ENCODE data around the gene SCNN1A. TPM values are rescaled to one million over a fixed set of nuclear protein-coding genes. Genes with fewer than 3 reads are reported as not detected.
A peak's percentile ranks its signal among the peaks of the same experiment; 100 is the strongest.

The SCNN1A gene
- total and polyA plus RNA-seq, 4 experiments from 2014 or later: 0.24 to 1.3 (median 0.60) TPM

DNA sequence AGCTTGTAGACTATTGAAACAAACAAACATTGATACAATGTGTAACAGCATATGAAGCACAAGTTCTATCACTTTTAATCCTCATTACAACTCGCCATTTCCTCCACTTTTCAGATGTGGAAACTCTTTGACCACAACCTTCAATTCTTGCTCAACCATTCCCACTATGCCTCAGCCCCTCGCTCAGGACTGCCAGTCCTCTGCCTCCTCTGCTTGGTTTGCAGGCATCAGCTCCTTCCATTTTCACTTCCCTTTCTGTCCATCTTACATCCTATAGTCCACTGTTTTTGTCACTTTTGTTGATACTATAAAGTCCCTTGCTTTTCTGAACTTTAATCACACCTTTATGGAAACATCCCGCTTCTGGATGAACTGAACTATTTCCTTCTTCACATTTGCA is 41.2 kb upstream of the SCNN1A start:
- Mint-ChIP-seq H3K36me3 (no peaks in the 10 kb centered on the region), H3K4me1 (no peaks in the 10 kb centered on the region), H3K4me3 (no peak overlapping the region), H3K27ac (no peak overlapping the region), H3K9me3 (peaks cover 0 to 2% (median 0%) of the 10 kb centered on the region in 8 donors), H3K27me3 (peaks cover 0 to 3% of the 10 kb centered on the region in 2 donors)
- no peaks in the 10 kb centered on the region for H3K4me1 ChIP-seq (ENCODE audit: insufficient read depth, low read length)
- no peaks in the 10 kb centered on the region for H3K9me3 ChIP-seq (ENCODE audit: control insufficient read depth in 1 of 2, low read length in 2 of 2)
- DNase-seq: no peak
- no peak overlapping the region for H3K27ac ChIP-seq (ENCODE audit: low read depth, low read length)
- POLR2A ChIA-PET (ENCODE audit: partially characterized antibody): no interaction called here
- no peaks in the 10 kb centered on the region for H3K27me3 ChIP-seq (ENCODE audit: insufficient read depth, low read length)
- no peaks in the 10 kb centered on the region for H3K36me3 ChIP-seq (ENCODE audit: insufficient read depth, low read length)
- CTCF ChIA-PET (ENCODE audit: partially characterized antibody): interaction anchor here (0.8 kb wide), 2 partner anchors 48 to 49 kb away, joined by 3 read pairs; no protein-coding TSS in a partner anchor
- H3K4me3 ChIP-seq (ENCODE audit: low read length in 2 of 2): no peak overlapping the region
- intact Hi-C loops (cut with micrococcal nuclease): no loop called here

DNA sequence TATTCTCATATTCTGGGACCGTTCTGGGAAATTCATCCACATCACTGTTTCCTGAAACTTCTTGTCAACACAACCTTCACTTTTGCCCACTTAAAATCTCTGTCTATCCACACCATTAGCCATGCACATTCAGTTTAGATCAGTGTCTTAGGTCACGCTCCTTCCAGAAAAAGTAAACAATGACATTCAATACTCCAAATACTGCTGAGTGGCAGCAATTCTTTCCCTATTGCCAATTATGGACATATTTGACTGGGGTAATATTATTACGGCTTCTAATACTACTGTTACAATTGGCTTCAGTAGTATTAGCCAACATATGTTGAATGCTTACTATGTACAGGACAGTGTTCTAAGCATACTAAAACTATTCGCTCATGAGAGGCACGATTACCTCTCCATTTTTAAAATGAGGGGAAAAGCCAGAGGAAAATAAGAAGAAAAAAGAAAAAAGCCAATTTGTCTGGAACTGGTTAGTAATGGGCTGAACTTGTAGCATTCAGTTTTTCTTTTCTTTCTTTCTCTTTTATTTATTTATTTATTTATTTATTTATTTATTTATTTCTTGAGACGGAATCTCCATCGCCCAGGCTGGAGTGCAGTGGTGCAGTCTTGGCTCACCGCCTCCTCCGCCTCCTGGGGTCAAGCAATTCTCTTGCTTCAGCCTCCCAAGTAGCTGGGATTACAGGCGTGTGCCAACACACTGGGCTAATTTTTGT is 32.0 kb upstream of the SCNN1A start:
- Mint-ChIP-seq H3K27ac (no peak overlapping the region), H3K36me3 (no peaks in the 10 kb centered on the region), H3K4me1 (no peaks in the 10 kb centered on the region), H3K4me3 (no peak overlapping the region), H3K9me3 (no peaks in the 10 kb centered on the region), H3K27me3 (peaks cover 0 to 2% of the 10 kb centered on the region in 2 donors)
- intact Hi-C loops (cut with micrococcal nuclease): no loop called here
- POLR2A ChIA-PET (ENCODE audit: partially characterized antibody): no interaction called here
- no peak overlapping the region for H3K27ac ChIP-seq (ENCODE audit: low read depth, low read length)
- H3K27me3 ChIP-seq (ENCODE audit: insufficient read depth, low read length): no peaks in the 10 kb centered on the region
- no peak overlapping the region for H3K4me3 ChIP-seq (ENCODE audit: low read length in 2 of 2)
- no peaks in the 10 kb centered on the region for H3K9me3 ChIP-seq (ENCODE audit: control insufficient read depth in 1 of 2, low read length in 2 of 2)
- no peak for DNase-seq
- CTCF ChIA-PET (ENCODE audit: partially characterized antibody): no interaction called here
- no peaks in the 10 kb centered on the region for H3K4me1 ChIP-seq (ENCODE audit: insufficient read depth, low read length)
- H3K36me3 ChIP-seq (ENCODE audit: insufficient read depth, low read length): no peaks in the 10 kb centered on the region

DNA sequence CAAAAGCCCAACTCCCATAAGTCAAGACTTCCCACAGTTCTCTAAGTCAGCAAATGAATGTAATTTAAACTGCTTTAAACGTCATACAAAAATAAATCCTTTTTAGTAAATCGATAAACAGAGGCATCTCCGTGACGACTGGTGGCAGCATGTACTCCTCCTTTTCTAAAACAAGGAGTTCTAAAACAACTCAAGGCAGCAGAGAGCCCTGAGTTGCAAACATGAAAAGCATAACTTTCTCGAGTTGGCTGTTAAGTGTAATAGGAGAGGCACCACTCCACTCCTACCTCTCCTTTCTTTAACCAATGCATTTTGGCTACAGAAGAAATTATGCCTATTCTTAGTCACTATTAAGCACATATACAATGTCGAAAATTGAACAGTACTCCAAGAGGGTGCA is 30.6 kb upstream of the SCNN1A start:
- no peaks in the 10 kb centered on the region for H3K9me3 ChIP-seq (ENCODE audit: control insufficient read depth in 1 of 2, low read length in 2 of 2)
- Mint-ChIP-seq H3K36me3 (no peaks in the 10 kb centered on the region), H3K27ac (no peak overlapping the region), H3K4me1 (no peaks in the 10 kb centered on the region), H3K9me3 (no peaks in the 10 kb centered on the region), H3K27me3 (peaks cover 0 to 2% of the 10 kb centered on the region in 2 donors), H3K4me3 (no peak overlapping the region)
- ChIA-PET POLR2A (ENCODE audit: partially characterized antibody) (no interaction called here), CTCF (ENCODE audit: partially characterized antibody) (no interaction called here)
- H3K27me3 ChIP-seq (ENCODE audit: insufficient read depth, low read length): no peaks in the 10 kb centered on the region
- DNase-seq: no peak
- no peak overlapping the region for H3K4me3 ChIP-seq (ENCODE audit: low read length in 2 of 2)
- H3K27ac ChIP-seq (ENCODE audit: low read depth, low read length): no peak overlapping the region
- no peaks in the 10 kb centered on the region for H3K36me3 ChIP-seq (ENCODE audit: insufficient read depth, low read length)
- intact Hi-C loops (cut with micrococcal nuclease): no loop called here
- H3K4me1 ChIP-seq (ENCODE audit: insufficient read depth, low read length): no peaks in the 10 kb centered on the region

DNA sequence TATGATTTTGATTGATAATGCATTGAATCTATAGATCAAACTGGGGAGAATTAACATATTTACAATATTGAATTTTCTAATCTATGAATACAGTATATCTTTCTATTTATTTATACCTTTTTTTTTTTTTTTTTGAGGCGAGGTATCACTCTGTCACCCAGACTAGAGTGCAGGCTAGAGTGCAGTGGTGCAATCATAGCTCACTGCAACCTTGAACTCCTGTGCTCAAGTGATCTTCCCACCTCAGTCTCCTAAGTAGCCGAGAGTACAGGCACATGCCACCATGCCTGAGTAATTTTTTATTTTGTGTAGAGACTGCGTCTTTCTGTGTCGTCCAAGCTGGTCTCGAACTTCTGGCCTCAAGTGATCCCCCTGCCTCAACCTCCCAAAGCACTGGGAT is 29.0 kb upstream of the SCNN1A start:
- no peaks in the 10 kb centered on the region for H3K36me3 Mint-ChIP-seq
- POLR2A ChIA-PET (ENCODE audit: partially characterized antibody): no interaction called here

DNA sequence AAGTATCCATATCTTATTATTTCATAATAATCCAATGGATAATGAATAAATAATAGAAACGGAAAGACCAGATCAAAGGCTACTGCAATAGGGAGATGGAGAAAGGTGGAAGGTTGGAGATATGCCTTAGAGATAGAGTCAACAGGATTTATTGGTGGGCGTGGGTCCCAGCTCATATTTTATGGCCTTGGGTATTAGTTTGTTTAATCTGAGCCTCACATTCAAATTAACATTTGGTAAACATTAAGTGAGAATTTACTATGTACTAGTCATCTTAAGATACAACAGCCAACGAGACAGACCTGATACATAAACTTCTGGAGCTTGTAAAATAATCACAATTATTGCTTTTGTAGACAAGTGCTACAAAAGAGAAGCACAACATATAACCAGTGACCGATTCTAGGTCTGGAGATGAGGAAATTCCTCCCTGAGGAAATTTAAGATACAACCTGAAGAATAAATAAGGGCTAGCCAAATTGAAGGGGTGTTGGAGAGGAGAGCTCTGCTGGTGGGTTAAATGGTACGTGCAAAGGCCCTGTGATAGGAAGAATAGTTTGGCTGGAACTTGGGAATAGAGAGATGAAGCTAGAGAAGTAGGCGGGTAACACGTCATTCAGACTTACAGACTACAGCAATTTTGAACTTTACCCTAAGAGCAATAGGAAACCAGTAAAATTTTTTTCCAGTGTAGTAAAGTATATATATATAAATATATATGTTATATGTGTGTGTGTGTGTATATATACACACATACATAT is 24.7 kb upstream of the SCNN1A start:
- POLR2A ChIA-PET (ENCODE audit: partially characterized antibody): no interaction called here

More for the DNA sequence above, 29.0 kb upstream of the SCNN1A start:
- Histone ChIP-seq H3K27me3 (ENCODE audit: insufficient read depth, low read length) (no peaks in the 10 kb centered on the region), H3K4me1 (ENCODE audit: insufficient read depth, low read length) (no peaks in the 10 kb centered on the region), H3K4me3 (ENCODE audit: low read length in 2 of 2) (no peak overlapping the region), H3K36me3 (ENCODE audit: insufficient read depth, low read length) (no peaks in the 10 kb centered on the region), H3K9me3 (ENCODE audit: control insufficient read depth in 1 of 2, low read length in 2 of 2) (no peaks in the 10 kb centered on the region), H3K27ac (ENCODE audit: low read depth, low read length) (no peak overlapping the region)
- Mint-ChIP-seq H3K9me3 (no peaks in the 10 kb centered on the region), H3K27ac (peak overlapping the region in 1 of 7 donors; percentile 32), H3K27me3 (no peaks in the 10 kb centered on the region), H3K4me1 (no peaks in the 10 kb centered on the region), H3K4me3 (no peak overlapping the region)
- CTCF ChIA-PET (ENCODE audit: partially characterized antibody): no interaction called here
- no peak for DNase-seq
- intact Hi-C loops (cut with micrococcal nuclease): no loop called here

DNA sequence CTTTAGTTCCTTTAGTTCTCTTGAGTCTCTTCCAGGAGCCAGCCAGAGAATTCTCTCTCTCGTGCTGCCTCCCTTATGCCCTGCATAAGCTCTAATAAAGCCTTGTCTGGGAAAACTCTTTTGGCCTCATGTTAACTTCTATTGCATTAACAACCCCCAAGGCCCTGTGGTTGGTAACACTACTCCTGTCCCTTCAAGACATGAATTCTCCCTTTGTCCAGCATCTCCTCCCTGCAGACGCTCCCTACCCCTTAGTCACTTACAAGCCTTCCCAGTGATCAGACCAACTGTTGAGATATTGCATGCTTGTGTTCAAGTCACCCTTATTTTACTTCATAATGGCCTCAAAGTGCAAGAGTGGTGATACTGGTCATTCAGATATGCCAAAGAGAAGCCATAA is 20.7 kb upstream of the SCNN1A start:
- no peaks in the 10 kb centered on the region for H3K9me3 ChIP-seq (ENCODE audit: control insufficient read depth in 1 of 2, low read length in 2 of 2)
- H3K27me3 Mint-ChIP-seq: no peaks in the 10 kb centered on the region
- CTCF ChIA-PET (ENCODE audit: partially characterized antibody): no interaction called here

More for the DNA sequence above, 24.7 kb upstream of the SCNN1A start:
- Histone ChIP-seq H3K9me3 (ENCODE audit: control insufficient read depth in 1 of 2, low read length in 2 of 2) (no peaks in the 10 kb centered on the region), H3K4me1 (ENCODE audit: insufficient read depth, low read length) (no peaks in the 10 kb centered on the region), H3K36me3 (ENCODE audit: insufficient read depth, low read length) (no peaks in the 10 kb centered on the region), H3K27ac (ENCODE audit: low read depth, low read length) (no peak overlapping the region), H3K27me3 (ENCODE audit: insufficient read depth, low read length) (no peaks in the 10 kb centered on the region), H3K4me3 (ENCODE audit: low read length in 2 of 2) (no peak overlapping the region)
- Mint-ChIP-seq H3K4me1 (no peaks in the 10 kb centered on the region), H3K9me3 (no peaks in the 10 kb centered on the region), H3K27me3 (no peaks in the 10 kb centered on the region), H3K27ac (no peak overlapping the region), H3K36me3 (no peaks in the 10 kb centered on the region), H3K4me3 (no peak overlapping the region)
- DNase-seq: no peak
- intact Hi-C loops (cut with micrococcal nuclease): no loop called here
- CTCF ChIA-PET (ENCODE audit: partially characterized antibody): no interaction called here

DNA sequence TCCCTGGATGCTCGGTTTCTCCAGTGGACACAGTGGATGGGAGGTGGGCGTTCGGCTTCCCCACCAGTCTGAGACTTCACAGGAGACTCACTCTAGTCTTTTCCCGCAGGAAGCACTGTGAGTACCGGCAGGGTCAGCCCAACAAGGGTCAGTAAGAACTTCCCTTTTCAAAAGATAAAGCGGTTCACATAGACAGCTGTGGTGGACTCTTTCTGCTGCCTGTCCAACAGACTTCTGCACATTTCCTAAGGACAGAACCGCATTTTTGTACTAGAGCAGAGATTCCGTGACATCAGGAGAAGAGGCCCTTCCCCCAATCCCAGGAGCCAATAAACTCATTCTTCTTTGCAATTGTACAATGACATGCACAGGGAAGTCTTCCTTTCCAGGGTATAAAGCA is 19.0 kb upstream of the SCNN1A start:
- intact Hi-C loops (cut with micrococcal nuclease): no loop called here
- H3K9me3 Mint-ChIP-seq: no peaks in the 10 kb centered on the region
- ChIA-PET POLR2A (ENCODE audit: partially characterized antibody) (no interaction called here), CTCF (ENCODE audit: partially characterized antibody) (no interaction called here)
- H3K4me1 ChIP-seq (ENCODE audit: insufficient read depth, low read length): no peaks in the 10 kb centered on the region
- no peaks in the 10 kb centered on the region for H3K9me3 ChIP-seq (ENCODE audit: control insufficient read depth in 1 of 2, low read length in 2 of 2)
- H3K27ac ChIP-seq (ENCODE audit: low read depth, low read length): no peak overlapping the region
- no peak overlapping the region for H3K27ac Mint-ChIP-seq
- no peak for DNase-seq
- no peaks in the 10 kb centered on the region for H3K36me3 ChIP-seq (ENCODE audit: insufficient read depth, low read length)
- H3K27me3 Mint-ChIP-seq: no peaks in the 10 kb centered on the region
- no peaks in the 10 kb centered on the region for H3K27me3 ChIP-seq (ENCODE audit: insufficient read depth, low read length)
- no peaks in the 10 kb centered on the region for H3K4me1 Mint-ChIP-seq
- no peak overlapping the region for H3K4me3 Mint-ChIP-seq
- H3K4me3 ChIP-seq (ENCODE audit: low read length in 2 of 2): no peak overlapping the region
- H3K36me3 Mint-ChIP-seq: no peaks in the 10 kb centered on the region

More for the DNA sequence above, 20.7 kb upstream of the SCNN1A start:
- H3K27me3 ChIP-seq (ENCODE audit: insufficient read depth, low read length): no peaks in the 10 kb centered on the region
- no peaks in the 10 kb centered on the region for H3K36me3 Mint-ChIP-seq
- POLR2A ChIA-PET (ENCODE audit: partially characterized antibody): no interaction called here
- no peak for DNase-seq
- H3K27ac ChIP-seq (ENCODE audit: low read depth, low read length): no peak overlapping the region
- no peak overlapping the region for H3K27ac Mint-ChIP-seq
- no peaks in the 10 kb centered on the region for H3K36me3 ChIP-seq (ENCODE audit: insufficient read depth, low read length)
- intact Hi-C loops (cut with micrococcal nuclease): no loop called here
- no peak overlapping the region for H3K4me3 Mint-ChIP-seq
- H3K9me3 Mint-ChIP-seq: no peaks in the 10 kb centered on the region
- H3K4me1 ChIP-seq (ENCODE audit: insufficient read depth, low read length): no peaks in the 10 kb centered on the region
- H3K4me1 Mint-ChIP-seq: no peaks in the 10 kb centered on the region
- H3K4me3 ChIP-seq (ENCODE audit: low read length in 2 of 2): no peak overlapping the region
